ENCODE data around the gene GALNT15. TPM values are rescaled to one million over a fixed set of nuclear protein-coding genes. Genes with fewer than 3 reads are reported as not detected.

GALNT15 gene
- total and polyA plus RNA-seq, 2 donors (not counting 1 experiment from before 2014, with no cell fraction given) = not detected

- CTCF ChIA-PET = no interaction called here
- Mint-ChIP-seq H3K4me1 (no peaks in the 10 kb centered on the region), H3K27me3 (peaks cover 1% of the 10 kb centered on the region), H3K4me3 (no peak overlapping the region), H3K27ac (no peak overlapping the region), H3K9me3 (ENCODE audit: insufficient read depth) (no peaks in the 10 kb centered on the region)
- Histone ChIP-seq H2AFZ (ENCODE audit: insufficient read depth, low read depth, low read length, poor library complexity, severe bottlenecking) (no peak overlapping the region), H3K27me3 (replicated peaks in 1 of 4; ENCODE audit: control extremely low read depth in 1 of 4, control insufficient read depth in 3 of 4, insufficient read depth in 4 of 4, low read length in 3 of 4) (no peaks in the 10 kb centered on the region), H3K27ac (ENCODE audit: low read length in 2 of 2) (no peak overlapping the region), H3K9ac (ENCODE audit: low read length) (no peak overlapping the region), H4K20me1 (ENCODE audit: control insufficient read depth, insufficient read depth, low read length, poor library complexity, severe bottlenecking) (no peaks in the 10 kb centered on the region), H3K79me2 (ENCODE audit: control insufficient read depth, insufficient read depth, low read length) (no peaks in the 10 kb centered on the region), H3K4me2 (replicated peaks; ENCODE audit: low read depth, low read length, poor library complexity, severe bottlenecking) (no peak overlapping the region), H3K4me1 (ENCODE audit: control insufficient read depth in 2 of 2, insufficient read depth in 2 of 2, low read length in 2 of 2) (no peaks in the 10 kb centered on the region), H3K9me3 (ENCODE audit: control extremely low read depth in 1 of 3, control insufficient read depth in 2 of 3, insufficient read depth in 1 of 3, low read length in 2 of 3) (no peaks in the 10 kb centered on the region), H3K4me3 (ENCODE audit: control extremely low read depth in 1 of 5, extremely low read depth in 1 of 5, insufficient read depth in 1 of 5, low read depth in 2 of 5, low read length in 4 of 5) (no peak overlapping the region), H3K36me3 (replicated peaks in 1 of 2; ENCODE audit: control extremely low read depth in 1 of 2, control insufficient read depth in 1 of 2, extremely low read depth in 1 of 2, insufficient read depth in 2 of 2, low read length in 1 of 2) (no peaks in the 10 kb centered on the region)
- no peak for ATAC-seq (ENCODE audit: low read depth)
- no peak for TF ChIP-seq CTCF (IDR thresholded peaks at IDR 0.05)
- no peak for TF ChIP-seq EZH2 (IDR thresholded peaks at IDR 0.05; ENCODE audit: borderline replicate concordance, insufficient read depth, low read depth, low read length, poor library complexity, severe bottlenecking)
- intact Hi-C loops (cut with micrococcal nuclease) = no loop called here
- POLR2A ChIA-PET = no interaction called here
- no peak for DNase-seq
- WGBS (ENCODE audit: insufficient coverage) = 97% methylated on average over 4 of the region's 6 CpGs
Measured at GRCh38 chr3:16240229-16241023, 65.9 kb downstream of the GALNT15 start.

GRCh38 chr3:16241225-16241624 lies 66.7 kb downstream of the GALNT15 start:
- DNase-seq (no peak), ATAC-seq (ENCODE audit: low read depth) (no peak)
- Histone ChIP-seq H3K9me3 (ENCODE audit: control extremely low read depth in 1 of 3, control insufficient read depth in 2 of 3, insufficient read depth in 1 of 3, low read length in 2 of 3) (no peaks in the 10 kb centered on the region), H3K79me2 (ENCODE audit: control insufficient read depth, insufficient read depth, low read length) (no peaks in the 10 kb centered on the region), H4K20me1 (ENCODE audit: control insufficient read depth, insufficient read depth, low read length, poor library complexity, severe bottlenecking) (no peaks in the 10 kb centered on the region), H3K9ac (ENCODE audit: low read length) (no peak overlapping the region), H3K4me3 (ENCODE audit: control extremely low read depth in 1 of 5, extremely low read depth in 1 of 5, insufficient read depth in 1 of 5, low read depth in 2 of 5, low read length in 4 of 5) (no peak overlapping the region), H3K4me1 (ENCODE audit: control insufficient read depth in 2 of 2, insufficient read depth in 2 of 2, low read length in 2 of 2) (no peaks in the 10 kb centered on the region), H3K27me3 (replicated peaks in 1 of 4; ENCODE audit: control extremely low read depth in 1 of 4, control insufficient read depth in 3 of 4, insufficient read depth in 4 of 4, low read length in 3 of 4) (no peaks in the 10 kb centered on the region), H3K36me3 (replicated peaks in 1 of 2; ENCODE audit: control extremely low read depth in 1 of 2, control insufficient read depth in 1 of 2, extremely low read depth in 1 of 2, insufficient read depth in 2 of 2, low read length in 1 of 2) (no peaks in the 10 kb centered on the region), H2AFZ (ENCODE audit: insufficient read depth, low read depth, low read length, poor library complexity, severe bottlenecking) (no peak overlapping the region), H3K27ac (ENCODE audit: low read length in 2 of 2) (no peak overlapping the region), H3K4me2 (replicated peaks; ENCODE audit: low read depth, low read length, poor library complexity, severe bottlenecking) (no peak overlapping the region)
- Mint-ChIP-seq H3K27me3 (no peaks in the 10 kb centered on the region), H3K9me3 (ENCODE audit: insufficient read depth) (no peaks in the 10 kb centered on the region), H3K4me3 (no peak overlapping the region), H3K4me1 (no peaks in the 10 kb centered on the region), H3K27ac (no peak overlapping the region)
- TF ChIP-seq EZH2 (IDR thresholded peaks at IDR 0.05; ENCODE audit: borderline replicate concordance, insufficient read depth, low read depth, low read length, poor library complexity, severe bottlenecking) (no peak), CTCF (IDR thresholded peaks at IDR 0.05) (no peak)
- intact Hi-C loops (cut with micrococcal nuclease) = no loop called here
- WGBS (ENCODE audit: insufficient coverage) = no CpG with 5 or more reads among the region's 5 CpGs
- ChIA-PET POLR2A (no interaction called here), CTCF (no interaction called here)

All from B cell (primary cell).